Measurements from ENCODE around the gene RMND5B.
A peak's percentile ranks its signal among the peaks of the same experiment; 100 is the strongest.
"Not testable (repeated sequence)": the region's sequence is repeated elsewhere in the genome, so short reads cannot be mapped to it uniquely, and the experiment has no call there.

Gene RMND5B

DNA sequence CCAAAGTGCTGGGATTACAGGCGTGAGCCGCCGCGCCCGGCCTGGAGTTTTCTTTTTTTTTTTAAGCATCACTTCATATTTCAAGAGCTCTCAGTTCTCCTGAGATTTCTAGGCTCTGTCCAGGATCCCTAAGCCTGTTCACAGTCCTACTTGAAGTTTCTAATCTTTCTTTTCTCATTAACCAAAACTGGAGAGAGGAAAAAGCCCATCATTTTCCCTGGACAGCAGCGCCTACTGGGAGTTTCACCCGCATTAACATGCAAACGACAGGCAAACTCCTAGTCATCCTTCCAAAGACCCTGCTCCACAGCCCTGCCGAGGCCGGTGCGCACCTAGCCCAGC lies 609 bp upstream of the RMND5B start:
- not testable (repeated sequence) for DNase-seq (ENCODE audit: low read depth in 2 of 3, low spot score in 1 of 3)

DNA sequence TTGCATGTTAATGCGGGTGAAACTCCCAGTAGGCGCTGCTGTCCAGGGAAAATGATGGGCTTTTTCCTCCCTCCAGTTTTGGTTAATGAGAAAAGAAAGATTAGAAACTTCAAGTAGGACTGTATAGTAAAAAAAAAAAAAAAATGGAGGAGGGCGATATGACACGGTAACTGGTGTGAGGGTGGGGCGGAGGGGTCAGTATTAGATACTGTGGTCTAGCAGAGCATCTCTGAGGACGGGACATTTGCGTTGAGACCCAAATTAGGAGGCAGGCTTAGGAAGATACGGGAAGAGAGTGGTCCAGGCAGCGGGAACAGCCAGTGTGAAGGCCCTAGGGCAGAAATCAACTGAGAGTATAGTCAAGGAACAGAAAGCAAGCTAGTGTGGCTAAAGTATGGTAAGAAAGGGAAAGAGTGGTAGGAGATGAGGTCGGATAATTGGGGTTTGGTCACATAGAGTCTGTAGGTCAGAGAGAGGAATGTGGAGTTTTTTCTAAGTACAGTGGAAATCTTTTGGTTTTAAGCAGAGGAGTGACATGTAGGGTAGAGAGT lies 707 bp downstream of the RMND5B start:
- no peak for DNase-seq (ENCODE audit: low read depth in 2 of 3, low spot score in 1 of 3)

DNA sequence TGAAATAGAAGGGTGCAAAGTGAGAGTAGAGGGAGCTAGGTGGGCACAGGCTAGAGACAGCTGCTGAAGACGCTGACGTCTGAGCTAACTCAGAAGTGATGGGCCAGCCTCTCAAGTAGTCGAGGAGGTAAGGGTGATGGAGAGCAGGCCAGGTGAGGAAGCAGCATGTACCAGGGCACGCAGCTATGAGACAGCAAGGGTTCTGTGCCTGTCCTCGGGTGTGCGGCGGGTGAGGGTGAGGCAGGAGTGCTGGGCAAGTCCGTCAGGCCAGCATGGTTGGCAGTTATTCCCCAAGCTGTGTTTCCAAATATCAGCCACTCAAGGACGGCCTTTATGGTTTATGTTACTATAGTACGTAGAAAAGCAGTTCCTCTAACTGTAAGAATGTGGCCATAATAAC lies 6.2 kb downstream of the RMND5B start:
- DNase-seq (ENCODE audit: low read depth in 2 of 3, low spot score in 1 of 3) = no peak

DNA sequence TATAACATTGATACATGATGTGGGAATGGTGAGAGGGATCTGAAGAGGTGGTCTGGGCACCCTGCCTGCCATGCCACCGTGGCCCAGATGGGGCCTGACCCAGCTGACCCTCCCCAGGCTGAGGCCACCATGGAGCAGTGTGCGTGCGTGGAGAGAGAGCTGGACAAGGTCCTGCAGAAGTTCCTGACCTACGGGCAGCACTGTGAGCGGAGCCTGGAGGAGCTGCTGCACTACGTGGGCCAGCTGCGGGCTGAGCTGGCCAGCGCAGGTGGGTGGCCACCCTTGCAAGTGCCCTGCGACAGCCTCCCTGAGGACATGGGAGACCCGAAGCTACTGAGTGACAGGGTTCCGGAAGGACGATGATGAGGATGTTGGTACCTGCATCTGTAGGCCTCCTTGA lies 7.2 kb downstream of the RMND5B start:
- DNase-seq (ENCODE audit: low read depth in 2 of 3, low spot score in 1 of 3) = no peak

DNA sequence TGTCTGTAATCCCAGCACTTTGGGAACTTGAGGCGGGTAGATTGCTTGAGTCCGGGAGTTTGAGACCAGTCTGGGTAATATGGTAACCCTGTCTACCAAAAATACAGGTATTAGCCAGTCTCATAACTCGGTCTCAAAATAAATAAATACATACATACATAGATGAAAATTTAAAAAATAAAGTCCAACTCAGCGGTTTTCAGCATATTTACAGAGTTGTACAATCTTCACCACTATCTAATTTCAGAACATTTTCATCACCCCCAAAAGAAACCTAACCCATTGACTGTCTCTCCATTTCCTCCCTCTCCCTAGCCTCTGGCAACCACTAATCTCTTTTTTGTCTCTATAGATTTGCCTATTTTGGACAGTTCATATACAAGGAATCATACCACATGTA lies 10.7 kb downstream of the RMND5B start:
- DNase-seq (ENCODE audit: low read depth in 2 of 3, low spot score in 1 of 3) = no peak

DNA sequence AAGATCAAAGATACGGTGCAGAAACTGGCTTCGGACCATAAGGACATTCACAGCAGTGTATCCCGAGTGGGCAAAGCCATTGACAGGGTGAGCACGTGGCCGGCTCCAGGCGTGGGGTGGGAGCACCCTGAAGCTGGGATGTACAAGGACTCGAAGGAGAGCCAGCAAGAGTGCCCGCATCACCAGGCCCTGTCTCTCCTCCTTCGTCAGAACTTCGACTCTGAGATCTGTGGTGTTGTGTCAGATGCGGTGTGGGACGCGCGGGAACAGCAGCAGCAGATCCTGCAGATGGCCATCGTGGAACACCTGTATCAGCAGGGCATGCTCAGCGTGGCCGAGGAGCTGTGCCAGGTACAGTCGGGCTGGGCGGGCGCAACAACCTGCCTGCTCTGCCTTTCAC lies 11.8 kb downstream of the RMND5B start:
- DNase-seq (ENCODE audit: low read depth in 2 of 3, low spot score in 1 of 3) = no peak

DNA sequence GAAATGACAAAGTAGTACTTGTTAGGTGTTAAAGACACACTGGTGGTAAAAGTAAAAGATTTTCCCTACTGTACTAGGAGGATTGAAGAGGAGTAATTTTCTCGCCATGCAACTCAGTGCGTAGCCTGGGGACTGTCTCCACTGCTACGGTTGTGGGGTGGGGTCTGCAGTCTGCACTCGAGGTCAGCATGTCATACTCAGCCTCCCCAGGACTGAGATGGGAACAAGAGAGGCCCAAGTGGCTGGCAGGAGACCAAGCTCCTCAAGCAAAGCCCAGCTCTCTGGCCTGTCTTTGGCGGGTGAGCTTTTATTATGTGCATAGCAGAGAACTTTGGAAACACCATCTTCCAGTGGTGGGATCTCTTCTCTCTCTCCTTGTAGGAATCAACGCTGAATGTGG lies 12.4 kb downstream of the RMND5B start:
- no peak for DNase-seq (ENCODE audit: low read depth in 2 of 3, low spot score in 1 of 3)

DNA sequence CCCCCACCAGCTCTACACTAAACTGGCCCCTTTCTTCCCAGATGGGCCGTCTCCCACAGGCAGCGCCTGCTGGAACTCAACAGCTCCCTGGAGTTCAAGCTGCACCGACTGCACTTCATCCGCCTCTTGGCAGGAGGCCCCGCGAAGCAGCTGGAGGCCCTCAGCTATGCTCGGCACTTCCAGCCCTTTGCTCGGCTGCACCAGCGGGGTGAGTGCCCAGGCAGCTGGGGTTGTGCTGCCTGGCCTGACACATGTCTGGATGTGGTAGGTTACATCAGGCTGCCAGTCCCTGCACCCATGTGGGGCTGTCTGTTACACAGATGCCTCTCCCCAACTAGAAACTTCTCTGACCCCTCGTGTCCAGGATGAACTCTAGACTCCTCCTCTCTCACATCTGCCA lies 13.1 kb downstream of the RMND5B start:
- no peak for DNase-seq (ENCODE audit: low read depth in 2 of 3, low spot score in 1 of 3)

DNA sequence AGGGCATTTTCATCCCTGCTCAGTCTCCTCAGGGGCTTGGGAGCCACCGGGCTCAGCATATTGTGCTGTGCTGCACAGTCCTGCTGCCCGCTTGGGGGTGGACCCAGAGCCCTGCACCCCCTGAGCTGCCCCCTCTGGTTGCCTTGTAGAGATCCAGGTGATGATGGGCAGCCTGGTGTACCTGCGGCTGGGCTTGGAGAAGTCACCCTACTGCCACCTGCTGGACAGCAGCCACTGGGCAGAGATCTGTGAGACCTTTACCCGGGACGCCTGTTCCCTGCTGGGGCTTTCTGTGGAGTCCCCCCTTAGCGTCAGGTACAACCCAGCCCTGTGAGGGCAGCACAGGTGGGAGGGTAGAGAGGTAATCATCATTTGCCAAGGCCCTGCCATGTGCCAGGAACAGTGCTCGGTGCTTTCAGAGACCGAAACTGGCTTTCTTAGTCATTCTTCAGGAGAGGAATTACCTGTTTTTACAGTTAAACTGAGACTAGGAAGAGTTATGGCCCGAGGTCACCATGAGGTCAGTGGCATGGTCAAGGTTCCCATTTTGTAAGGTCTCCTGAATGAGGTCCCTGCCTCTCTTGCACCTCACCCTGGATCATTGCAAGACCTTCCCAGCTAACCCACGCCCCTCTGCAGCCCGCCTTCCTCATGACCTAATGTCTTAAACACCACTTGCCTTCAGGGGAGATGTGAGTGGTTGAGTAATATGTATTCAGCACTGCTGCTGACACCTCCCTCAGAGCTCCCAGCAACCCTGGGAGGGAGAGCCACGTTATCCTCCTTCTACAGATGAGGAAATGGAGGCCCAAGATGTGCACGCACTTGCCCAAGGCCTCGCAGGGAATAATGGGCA lies 15.4 kb downstream of the RMND5B start:
- peak; percentile 37 to 57 (median 54) for DNase-seq (ENCODE audit: low read depth in 2 of 3, low spot score in 1 of 3)

DNA sequence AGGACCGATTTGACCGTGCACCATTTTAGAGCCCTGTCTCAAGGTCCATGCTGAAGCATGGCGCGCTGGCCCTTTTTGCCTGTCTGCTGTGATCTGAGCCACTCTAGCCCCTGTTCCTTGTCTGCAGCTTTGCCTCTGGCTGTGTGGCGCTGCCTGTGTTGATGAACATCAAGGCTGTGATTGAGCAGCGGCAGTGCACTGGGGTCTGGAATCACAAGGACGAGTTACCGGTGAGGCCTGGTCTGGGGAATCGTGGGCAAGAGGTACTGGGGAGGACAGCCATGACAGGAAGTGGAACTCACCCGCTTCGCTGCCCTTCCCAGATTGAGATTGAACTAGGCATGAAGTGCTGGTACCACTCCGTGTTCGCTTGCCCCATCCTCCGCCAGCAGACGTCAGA lies 16.6 kb downstream of the RMND5B start:
- no peak for DNase-seq (ENCODE audit: low read depth in 2 of 3, low spot score in 1 of 3)

DNA sequence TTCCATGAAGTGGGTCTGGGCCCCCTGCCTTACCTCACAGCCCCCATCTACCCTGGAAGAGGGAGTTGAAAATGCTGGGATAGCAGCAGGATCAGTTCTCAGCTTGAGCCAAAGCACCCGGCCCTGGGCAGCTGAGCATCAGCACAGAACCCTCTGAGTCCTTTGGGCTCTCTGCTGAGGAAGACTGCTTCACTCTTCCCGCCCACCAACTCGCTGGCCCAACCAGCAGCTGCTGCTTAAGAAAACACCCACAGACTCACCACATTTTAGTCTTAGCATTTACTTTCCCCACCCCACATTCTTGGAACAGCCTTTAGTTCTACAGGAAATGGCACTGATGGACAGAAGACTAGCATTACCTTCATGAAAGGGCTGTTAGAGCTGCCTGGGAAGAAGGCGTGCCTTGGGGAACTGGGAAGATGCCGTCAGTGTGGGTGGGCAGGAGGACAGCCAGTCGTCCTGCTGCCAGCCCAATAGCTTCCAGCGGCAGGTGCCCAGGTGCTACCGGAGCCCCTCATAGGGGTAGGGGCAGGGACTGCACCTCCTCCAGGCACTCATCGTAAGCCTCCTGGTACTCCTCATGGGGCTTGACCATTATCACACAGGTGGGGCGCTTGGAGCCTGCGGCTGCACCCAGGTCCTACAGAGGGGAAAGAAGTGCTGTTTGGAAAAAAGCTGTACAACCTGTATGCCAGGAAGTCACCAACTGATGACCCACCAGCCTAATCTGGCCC lies 18.6 kb downstream of the RMND5B start:
- no peak for DNase-seq (ENCODE audit: low read depth in 2 of 3, low spot score in 1 of 3)

DNA sequence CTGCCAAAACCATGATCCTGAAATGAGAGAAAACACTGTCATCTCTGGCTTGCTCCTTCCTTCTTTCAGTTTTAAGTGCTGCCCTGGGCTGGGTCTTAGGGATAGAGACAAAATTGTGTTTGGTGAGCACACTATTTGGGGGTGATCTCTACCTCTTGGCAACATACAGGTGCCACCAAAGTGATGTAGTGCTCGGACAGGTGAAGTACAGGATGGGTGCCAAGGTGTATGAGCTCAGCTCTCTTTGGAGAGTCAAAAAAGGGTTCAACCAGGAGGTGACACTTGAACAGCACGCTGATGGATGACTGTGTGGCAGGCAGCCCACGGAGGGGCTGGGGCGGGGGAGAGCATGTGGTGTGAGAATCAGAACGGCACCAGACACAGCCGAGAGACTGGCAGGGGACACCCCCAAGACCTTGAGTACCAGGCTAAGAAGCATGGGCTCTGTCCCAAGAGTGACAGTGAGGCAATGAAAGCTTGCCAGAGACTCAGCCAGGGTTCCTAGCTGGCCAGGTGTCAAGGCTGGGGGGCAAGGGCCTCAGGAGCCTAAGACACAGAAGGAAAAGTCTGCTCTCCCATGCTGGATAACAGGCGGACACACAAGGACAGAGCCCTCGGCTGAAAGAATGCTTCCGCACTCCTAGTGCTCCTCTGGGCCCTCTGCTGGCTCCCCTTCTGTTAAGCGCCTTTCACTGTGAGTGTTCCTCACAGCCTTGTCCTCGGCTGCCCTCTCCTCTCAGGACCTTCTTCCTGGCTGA lies 20.3 kb downstream of the RMND5B start:
- DNase-seq (ENCODE audit: low read depth in 2 of 3, low spot score in 1 of 3) = no peak

DNA sequence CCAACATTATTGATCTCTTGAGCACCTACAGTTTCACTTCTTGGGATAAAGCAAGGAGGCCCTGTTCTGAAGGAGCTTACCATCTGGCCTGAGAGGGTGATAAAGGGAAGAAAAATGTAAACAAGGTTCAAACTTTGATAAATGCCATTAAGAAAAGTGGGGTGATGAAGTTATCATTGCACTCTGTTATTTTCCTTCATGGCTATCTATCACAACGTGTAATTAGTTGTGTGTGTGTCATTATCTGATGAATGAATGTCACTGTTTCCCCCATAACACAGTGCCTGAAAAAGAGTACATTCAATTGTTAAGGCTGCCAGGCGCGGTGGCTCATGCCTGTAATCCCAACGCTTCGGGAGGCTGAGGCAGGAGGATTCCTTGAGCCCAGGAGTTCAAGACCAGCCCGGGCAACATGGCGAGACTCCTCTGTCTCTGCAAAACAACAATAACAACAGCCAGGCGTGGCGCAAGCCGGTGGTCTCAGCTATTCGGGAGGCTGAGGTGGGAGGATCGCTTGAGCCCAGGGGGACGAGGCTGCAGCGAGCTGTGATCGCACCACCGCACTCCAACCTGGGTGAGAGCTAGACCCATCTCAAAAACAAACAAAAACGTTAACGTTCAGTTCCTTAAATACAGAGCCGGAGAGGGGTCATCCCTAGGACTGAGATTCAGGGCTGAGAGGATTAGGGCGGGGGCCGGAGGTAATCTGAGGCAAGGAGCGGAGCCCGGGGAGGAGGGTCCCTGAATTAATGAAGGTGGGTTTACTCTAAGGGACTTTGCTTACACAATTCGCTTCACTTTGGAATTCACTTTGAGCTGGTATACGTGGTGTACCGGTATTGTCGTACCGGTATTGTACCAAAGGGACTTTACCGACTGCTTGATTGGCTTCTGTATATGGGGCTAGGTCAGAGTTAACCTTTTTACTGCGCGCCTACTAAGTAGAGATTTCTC lies 22.0 kb downstream of the RMND5B start:
- DNase-seq (ENCODE audit: low read depth in 2 of 3, low spot score in 1 of 3) = no peak

DNA sequence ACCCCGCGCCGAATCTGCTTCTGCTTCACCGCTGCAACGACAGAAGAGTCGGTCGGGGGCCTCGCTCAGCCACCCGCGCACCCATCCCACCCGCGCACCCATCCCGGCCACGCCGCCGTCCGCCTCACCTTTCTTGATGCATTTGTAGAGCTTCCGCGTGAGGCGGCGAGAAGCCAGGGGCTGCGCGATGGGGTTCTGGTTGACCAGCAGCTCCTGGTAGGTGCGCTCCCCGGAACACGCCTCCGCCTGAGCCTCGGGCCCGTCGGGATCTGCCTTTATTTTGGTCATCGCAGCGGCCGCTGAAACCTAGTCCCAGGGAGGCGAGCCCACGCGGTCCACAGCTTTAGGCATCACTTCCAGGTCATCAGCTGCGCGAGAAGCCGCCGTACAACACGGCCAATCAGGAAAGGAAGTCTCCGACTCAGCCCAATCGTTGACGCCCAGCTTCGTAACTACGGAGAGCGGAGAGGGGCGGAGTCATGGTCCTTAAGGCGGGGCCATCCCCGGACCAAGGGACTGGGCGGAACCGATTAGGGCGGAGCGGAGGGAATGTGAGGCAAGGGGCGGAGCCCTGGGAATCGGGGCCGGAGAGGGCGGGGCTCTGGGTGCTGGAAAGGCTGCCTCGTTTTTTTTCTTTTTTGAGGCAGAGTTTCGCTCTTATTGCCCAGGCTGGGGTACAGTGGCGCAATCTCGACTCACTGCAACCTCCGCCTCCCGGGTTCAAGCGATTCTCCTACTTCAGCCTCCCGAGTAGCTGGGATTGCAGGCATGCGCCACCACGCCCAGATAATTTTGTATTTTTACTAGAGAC lies 22.9 kb downstream of the RMND5B start, which contains the start of gene NHP2:
NHP2 (minus strand) TSS at position 356 of the 811 bp plus-strand sequence; CDS start at position 288, 68 bp downstream.
- peak; percentile 98 to 99 (median 99) for DNase-seq (ENCODE audit: low read depth in 2 of 3, low spot score in 1 of 3)

DNA sequence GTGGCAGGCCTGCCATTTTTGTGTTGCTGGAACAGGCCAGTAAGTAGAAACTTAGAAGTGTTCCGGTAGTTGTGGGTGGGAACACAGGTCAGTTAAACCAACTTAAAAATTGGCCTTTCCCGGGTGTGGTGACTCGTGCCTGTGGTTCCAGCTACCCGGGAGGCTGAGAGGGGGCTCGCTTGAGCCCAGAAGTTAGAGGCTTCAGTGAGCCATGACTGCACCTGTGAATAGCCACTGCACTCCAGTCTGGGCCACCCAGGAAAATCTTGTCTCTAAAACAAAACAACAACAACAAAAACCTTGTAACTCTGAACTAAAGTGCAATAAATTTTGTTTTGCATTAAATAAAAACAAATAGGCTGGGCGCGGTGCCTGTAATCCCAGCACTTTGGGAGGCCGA lies 24.3 kb downstream of the RMND5B start:
- no peak for DNase-seq (ENCODE audit: low read depth in 2 of 3, low spot score in 1 of 3)

DNA sequence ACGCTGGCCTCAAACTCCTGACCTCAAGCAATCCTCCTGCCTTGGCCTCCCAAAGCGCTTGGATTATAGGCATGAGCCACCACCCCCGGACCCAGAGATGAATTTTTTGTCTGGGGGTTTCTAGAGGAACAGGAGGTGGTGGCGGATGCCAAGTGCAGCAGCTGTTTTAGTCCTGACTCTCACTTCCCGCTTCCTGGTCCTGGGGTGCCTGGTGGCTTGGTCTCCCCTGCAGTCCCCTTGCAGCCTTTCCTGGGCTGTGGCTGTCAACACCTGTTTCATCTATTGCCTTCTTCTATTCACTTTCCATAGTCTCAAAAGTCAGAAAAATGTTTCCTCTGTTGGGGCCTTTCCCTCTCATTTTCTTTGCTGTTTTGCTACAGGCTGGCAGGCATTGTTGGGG lies 29.4 kb downstream of the RMND5B start:
- DNase-seq (ENCODE audit: low read depth in 2 of 3, low spot score in 1 of 3) = no peak

DNA sequence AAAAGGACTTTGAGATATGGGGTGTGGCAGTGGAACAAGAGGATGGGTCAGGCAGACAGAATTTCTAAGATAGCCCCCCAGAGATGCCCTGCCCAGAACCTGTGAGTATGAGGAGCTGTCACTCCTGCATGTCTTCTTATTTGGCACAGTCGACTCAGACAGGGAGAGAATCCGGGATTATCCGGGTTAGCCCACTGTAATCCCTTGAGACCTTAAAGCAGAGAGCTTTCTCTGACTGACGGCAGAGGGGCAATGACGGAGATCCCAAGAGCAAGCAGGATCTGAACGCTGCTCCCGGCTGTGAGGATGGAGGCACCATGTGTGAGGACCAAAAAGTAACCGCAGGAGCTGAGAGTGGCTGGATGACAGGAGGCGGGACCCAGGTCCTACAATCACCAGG lies 31.7 kb downstream of the RMND5B start:
- no peak for DNase-seq (ENCODE audit: low read depth in 2 of 3, low spot score in 1 of 3)

DNA sequence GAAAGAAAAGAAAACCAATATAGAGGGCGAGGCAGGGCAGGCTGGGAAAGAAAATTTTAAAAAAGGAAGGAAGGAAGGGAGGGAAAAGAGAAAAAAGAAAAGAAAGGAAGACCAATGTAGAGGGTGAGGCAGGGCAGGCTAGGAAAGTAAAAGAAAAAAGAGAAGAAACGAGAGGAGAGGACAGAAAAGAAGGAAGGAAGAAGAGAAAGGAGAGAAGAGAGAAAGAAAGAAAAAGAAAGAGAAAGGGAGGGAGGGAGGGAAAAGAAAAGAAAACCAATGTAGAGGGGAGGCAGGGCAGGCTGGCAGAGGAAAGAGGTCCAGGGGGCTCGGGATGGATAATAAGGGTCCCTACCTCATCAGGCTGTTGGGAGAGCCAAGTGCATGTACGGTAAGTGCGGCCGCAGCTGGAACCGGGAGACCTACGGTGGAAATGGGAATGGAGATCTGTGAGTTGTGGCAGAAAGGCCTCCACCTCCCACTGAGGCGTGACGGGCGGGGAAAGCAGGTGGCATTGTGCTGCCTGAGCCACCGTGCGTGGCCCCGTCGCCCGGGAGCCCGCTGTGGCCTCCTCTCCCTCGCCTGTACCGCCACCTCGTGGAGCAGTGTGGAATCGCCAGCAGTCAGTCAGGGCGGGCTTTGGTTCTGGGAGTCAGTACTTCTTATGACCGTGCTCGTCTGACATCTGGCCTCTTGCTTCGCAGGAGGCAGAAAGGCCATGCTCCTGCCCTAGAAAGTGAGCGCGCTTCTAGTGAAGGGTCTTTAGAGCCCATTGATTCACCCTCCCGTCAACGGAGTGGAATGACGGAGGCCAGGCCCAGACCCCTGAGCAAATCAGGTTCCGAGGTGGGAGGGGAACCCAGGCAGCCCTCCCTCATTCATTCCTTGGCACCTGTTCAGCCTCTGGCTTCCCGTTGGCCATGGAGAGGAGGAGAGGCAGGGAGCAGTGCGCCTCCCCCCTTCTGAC lies 33.2 kb downstream of the RMND5B start:
- DNase-seq (ENCODE audit: low read depth in 2 of 3, low spot score in 1 of 3) = peak; percentile 85 to 96 (median 88)
